ENCODE measurements around the gene EPHB3.

The EPHB3 gene

GRCh38 chr3:184543843-184544512 is 17.6 kb upstream of the EPHB3 start:
- peak; percentile 81 to 84 for DNase-seq

- no peak for DNase-seq
Measured at GRCh38 chr3:184544513-184544861, 17.1 kb upstream of the EPHB3 start.

DNA sequence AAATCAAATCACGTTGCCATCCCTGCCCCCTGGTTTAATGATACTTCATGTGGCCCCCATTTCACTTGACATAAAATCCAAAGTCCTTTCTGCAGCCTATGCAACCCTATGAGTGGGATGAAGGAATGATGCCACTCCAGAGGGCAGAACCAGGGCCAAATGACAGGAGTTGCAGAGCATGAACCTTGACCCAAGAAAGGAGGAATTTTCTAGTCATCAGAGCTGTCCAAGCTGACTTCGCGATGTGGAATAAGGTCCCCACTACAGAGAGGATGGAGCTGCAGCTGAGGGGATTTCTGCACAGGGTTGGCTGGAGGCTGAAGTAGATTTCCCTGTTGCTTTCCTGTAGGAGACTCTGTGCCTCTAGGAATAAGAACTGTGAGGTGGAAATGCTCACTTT is 15.8 kb upstream of the EPHB3 start:
- DNase-seq: peak in 1 of 2 experiments; percentile 8

- DNase-seq: peak in 1 of 2 experiments; percentile 11
Measured at GRCh38 chr3:184546252-184546651, 15.3 kb upstream of the EPHB3 start.

DNA sequence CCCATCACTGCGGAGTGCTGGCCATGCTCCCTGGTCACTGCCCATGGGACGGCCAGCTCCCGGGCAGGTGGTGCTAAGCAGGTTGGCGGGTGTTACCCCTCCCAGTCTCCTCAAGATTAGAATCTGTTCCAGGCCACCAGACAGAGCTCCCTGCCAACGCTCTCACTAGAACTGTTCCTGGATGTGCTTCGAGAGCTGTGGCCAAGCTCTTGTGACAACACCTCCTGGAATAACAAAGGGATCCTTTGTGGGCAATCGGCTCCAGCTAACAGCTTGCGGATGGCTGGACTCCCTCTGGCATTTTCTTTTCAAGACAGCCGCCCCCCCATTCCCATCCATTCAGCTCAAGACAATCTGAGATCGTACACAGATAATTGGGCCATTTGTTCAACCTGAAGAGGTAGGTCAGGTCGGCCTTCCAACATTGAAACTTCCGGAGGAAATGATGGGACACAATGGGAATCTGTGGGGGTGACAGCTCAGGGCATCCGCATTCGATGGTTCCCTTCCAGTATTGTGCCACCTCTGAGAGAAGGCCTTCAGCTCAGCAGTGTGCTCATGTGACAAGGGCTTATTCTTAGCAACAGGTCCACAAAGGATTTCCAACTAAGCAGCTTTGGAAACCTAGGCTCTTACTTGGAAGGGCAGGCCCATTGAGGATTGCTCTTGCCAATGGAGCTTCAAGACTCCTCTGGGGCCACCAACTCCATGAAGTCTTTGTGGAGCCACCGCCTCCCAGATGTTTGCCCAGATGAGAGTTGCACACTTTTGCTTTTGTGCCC is 11.6 kb upstream of the EPHB3 start:
- no peak for DNase-seq

DNA sequence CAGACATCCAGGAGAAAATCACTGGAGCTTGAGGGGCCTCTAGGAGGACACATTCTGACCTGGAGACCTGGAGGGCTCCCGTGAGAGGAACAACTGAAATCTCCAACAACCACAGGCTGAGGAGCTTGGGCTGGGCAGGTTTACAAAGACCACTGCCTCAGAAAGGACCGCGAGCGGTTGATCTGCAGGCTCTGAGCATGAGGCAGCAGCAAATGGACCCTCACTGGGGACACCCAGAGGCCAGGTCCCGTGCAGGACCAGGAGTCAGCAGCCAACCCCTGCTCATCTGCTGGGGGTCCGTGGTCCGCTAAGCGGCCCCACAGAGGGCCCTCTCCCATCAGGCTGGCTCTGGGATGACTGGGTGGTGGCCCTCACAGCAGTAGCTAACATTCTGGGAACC is 10.5 kb upstream of the EPHB3 start:
- DNase-seq: no peak

DNA sequence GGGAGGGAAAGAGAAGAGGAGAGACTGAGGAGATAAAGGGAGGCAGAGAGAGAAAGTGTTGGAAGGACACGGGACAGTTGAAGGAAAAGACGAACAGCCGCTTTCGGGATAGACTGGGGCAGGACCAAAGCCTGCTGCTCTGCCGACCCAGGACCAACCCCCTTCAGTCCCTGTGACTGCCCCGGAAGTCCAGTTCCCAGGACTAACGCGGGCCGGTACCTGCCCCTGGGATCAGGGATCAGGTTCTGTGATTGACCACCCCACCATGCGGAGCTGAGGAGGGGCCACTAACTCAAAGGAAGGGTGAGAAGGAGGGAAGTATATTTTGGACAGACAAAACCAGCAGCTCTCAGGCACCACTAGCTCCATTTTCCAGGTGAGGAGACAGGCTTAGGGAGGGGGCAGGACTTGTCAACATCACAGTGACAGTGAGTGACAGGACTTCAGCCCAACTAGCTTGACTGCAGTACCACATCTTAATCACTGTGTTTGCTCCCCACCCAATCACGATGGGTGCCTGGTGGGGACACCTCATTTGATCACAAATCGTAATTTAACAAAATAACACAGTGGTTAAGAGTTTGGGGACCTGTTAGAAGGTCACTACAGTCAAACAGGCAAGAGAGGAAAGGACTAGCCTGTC is 9.8 kb upstream of the EPHB3 start:
- no peak for DNase-seq

DNA sequence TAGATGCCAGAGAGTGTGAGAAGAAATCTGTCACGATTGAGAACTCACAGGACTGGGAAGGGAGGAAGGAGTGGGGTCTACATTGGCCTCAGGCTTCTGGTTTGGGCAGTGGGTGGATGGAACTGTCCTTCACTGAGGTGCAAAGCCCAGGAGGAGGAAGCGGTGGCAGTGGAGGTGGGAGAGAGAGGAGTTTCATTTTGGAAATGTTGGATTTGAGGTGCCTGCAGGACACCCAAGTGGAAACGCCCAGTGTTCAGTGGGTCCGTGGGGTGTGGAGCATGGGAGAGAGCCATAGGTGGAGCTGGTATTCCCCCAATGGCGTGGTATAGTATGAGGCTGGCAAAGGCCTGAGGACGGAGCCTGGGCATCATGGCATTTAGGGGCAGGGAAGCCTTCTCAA is 9.3 kb upstream of the EPHB3 start:
- DNase-seq: no peak

- no peak for DNase-seq
Measured at GRCh38 chr3:184552863-184553262, 8.7 kb upstream of the EPHB3 start.

DNA sequence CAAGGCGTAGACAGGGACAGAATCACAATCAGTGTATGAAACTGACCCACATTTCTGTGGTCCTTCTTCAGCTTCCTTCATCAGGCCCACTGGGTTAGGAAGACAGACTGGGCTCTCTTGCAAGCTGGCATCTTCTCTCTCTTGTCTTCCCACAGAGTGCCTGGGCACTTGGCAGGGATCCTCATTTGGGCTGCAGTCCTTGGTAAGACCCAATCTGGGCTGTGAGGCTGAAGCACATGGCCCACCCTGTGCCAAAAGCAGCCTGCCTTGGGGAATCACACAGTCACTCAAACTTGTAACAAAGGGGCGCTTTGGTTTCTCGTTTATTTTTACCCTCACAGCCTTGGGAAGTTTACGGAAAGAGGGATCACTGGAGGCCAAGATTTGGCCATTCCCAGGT is 8.2 kb upstream of the EPHB3 start:
- no peak for DNase-seq

DNA sequence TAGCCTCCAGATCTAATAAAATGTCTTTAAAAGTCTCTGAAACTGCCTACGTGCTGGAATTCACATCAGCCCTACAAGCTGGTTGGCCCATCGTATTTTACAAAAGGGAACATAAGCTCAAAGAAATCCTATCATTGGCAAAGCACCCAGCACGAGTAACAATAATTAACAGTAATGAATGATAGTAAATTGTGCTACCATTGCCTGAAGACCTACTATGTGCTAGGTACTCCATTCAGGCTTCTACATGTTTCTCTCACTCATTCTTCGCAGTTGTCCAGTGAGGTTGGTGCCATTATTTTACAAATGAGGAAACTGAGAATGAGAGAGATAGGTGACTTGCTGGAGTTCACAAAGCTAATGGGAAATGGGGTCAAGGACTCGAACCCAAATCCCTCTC is 7.1 kb upstream of the EPHB3 start:
- no peak for DNase-seq

GRCh38 chr3:184556582-184557347 is 4.8 kb upstream of the EPHB3 start:
- DNase-seq: no peak

- no peak for DNase-seq
Measured at GRCh38 chr3:184557348-184557950, 4.1 kb upstream of the EPHB3 start.

DNA sequence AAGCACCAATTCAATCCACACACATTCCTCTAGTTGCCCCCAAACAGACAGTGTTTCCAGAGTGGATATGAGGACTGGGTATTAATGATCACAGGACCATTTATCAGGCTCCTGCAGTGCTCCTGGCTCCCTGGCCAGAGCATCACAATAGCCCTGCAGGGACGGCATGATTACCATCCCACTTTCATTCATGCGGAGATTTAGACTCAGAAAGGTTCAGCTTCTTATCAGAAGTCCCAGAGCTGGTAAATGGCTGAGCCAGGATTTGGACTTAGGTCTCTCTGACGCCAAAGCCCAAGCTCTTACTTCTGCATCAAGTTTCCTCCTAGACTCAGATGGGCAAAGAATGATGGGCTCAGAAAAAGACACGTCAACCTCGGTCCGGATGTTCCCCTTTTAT is 2.9 kb upstream of the EPHB3 start:
- no peak for DNase-seq

DNA sequence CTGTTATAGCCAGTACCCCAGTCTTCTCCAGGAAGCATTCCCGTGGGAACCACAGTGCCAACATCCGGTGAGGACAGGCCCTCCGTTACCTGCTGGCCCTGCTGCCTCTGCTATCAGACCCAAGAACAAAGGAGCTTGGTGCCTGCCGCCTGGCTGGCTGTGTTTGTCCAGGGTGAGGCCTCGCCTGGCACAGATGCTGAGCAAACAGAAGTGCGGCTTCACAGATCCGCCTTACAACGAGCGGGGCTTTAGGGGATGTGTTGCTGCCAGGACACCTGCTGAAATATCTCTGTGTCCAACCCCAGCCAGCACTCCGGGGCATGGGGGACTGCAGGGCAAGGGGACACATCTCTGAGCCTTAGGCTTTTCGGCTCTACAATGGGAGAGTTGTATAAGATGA is 2.2 kb upstream of the EPHB3 start:
- no peak for DNase-seq

DNA sequence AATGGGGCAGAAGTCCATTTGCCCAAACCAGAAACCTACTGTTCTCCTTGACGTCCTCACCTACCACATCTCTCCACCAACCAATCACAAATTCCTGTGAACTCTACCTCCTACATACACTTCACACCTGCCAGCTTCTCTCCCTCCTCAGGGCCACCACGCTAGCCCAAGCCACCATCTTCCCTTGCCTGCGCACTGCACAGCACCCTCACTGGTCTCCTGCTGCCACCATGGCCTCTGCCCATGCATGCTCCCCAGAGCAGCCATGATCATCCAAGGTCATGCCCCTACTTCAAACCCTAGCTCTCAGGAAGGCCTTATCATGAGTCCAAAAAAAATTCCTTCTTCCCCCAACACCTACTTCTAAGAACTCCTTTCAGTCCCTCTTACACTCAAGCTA is 1.1 kb upstream of the EPHB3 start:
- DNase-seq: no peak

GRCh38 chr3:184561913-184562877 is 610 bp downstream of the EPHB3 start:
- no peak for DNase-seq

DNA sequence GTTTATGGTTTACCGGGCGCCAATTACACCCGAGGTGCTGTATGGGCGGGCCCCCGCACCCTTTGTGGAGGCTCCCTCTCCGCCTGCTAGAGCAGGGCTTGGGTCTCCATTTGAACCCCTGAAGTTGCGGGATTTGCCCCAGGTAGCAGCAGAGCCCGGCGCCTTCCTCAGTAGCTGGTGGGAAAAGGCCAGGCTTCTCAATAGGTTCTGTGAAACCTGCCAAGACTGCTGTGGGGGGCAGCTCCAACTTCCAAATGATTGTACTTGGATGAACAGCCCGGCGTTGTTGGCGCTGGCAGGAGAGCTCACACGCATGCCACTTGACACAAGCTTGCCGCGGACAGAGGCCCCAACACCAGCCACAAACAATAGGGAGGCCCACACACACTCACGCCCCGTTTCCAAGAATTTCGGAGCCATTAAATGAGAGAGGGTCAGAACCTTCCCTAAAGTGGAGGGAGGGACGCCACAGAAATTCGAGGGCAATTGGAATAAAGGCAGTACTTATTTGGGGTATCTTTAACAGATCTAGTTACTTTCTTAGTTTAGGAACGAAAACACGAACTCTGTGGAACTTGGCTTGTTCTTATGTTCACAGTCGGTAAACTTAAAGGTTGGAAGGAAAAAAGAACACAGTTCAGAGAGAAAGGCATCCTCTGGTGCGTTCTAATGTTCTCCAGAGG is 1.4 kb downstream of the EPHB3 start:
- DNase-seq: no peak

DNA sequence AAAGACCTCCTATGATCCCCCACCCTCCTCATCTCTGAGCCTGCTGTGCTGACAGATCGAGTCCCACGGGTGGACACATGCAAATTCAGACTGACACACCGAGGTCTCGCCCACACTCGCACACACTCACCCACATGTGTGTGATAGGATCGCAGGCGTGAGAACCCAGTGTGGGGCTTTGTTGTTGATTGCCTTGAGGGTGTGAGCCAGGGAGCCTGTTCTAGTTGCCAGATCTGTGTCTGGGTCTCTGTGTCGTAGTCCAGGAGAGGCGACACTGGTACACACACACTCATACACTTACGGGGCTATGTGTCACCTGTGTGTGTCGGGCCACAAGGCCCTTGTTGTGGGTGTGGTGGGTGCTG is 2.0 kb downstream of the EPHB3 start:
- DNase-seq: no peak

DNA sequence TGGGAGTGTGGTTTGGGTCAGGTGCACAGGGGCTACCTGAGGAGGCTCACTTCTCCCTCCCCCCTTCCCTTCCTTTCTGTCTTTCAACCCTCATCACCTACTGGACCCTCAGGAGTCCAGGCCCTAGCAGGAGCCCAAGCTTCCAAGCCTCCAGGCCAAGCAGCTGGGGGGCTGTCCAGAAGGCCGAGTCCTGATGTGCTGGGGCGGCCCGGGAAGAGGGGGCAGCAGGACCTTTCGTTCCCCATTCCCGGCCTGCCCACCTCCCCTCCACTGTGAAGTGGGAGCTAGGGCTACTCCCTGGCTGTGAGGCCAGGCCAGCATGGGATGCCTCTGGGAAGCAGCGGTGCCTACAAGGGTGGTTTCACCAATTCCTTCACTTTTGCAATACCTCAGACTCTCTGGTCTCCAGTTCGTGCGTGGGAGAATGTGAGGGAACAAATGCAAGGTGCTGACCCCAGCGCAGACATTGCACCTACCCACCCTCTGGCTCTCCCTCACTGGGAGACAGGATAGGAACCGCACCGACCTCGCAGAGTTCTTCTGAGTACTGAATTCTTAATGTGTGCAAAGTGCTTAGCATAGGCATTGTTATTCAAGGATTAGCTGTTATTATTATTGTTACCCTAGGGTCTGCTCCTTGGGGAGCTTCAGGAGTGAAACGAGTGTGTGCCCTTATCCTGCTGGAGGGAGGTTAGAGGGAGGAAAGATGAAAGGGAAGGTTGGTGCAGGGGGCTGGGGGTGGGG is 2.5 kb downstream of the EPHB3 start:
- DNase-seq: no peak

All from activated T-cell treated with anti-CD3 and anti-CD28 coated beads, Interleukin-2, amount 50 U/mL, for 48 hours (primary cell).